ENCODE results near the gene CACNA1C.

- TF ChIP-seq GATA3 (IDR thresholded peaks at IDR 0.05; ENCODE audit: low read depth, low read length) (no peak), GATA2 (IDR thresholded peaks at IDR 0.05; ENCODE audit: low read depth, low read length) (no peak)
Observed at GRCh38 chr12:2456813-2457186, 404.0 kb downstream of the CACNA1C start.
